ENCODE measurements around the gene CDPF1.

DNA sequence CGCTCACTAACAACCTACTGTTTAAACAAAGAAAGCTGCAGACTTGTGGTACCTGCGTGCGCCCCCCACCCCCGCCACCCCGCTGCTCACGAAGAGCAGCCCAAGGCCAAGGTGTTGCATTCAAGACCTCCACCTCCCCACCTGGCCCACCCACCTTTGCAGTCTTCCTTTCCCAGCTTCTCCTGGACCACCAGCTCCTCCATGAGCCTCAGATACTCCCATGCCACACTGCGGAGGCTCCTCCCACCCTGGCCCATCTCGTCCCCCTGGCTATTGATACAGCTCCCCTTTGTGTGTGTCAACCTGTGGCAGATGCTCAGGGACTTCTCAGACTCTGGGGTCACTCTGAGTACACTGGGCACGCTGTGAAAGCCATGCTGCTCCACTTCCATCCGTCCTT is 3.9 kb downstream of the CDPF1 start:
- TF ChIP-seq EZH2phosphoT487 (IDR thresholded peaks at IDR 0.05; ENCODE audit: borderline replicate concordance, low read depth, low read length): no peak
- TF ChIP-seq, protein P1, sequence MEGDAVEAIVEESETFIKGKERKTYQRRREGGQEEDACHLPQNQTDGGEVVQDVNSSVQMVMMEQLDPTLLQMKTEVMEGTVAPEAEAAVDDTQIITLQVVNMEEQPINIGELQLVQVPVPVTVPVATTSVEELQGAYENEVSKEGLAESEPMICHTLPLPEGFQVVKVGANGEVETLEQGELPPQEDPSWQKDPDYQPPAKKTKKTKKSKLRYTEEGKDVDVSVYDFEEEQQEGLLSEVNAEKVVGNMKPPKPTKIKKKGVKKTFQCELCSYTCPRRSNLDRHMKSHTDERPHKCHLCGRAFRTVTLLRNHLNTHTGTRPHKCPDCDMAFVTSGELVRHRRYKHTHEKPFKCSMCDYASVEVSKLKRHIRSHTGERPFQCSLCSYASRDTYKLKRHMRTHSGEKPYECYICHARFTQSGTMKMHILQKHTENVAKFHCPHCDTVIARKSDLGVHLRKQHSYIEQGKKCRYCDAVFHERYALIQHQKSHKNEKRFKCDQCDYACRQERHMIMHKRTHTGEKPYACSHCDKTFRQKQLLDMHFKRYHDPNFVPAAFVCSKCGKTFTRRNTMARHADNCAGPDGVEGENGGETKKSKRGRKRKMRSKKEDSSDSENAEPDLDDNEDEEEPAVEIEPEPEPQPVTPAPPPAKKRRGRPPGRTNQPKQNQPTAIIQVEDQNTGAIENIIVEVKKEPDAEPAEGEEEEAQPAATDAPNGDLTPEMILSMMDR (conservative IDR thresholded peaks at IDR 0.05; ENCODE audit: low read length): no peak

All from OCI-LY7 (cell line).